CD4-positive, alpha-beta T cell treated with Interferon alpha-2 for 1 hour (primary cell): ENCODE results near the gene GCAT.
"Not testable (repeated sequence)": the region's sequence is repeated elsewhere in the genome, so short reads cannot be mapped to it uniquely, and the experiment has no call there.

Source experiments
- DNase-seq, 2 donors: peaks; one replicate each; pipeline ENCODE4 v3.0.0-alpha.2; 2020 to 2022

GCAT gene

GRCh38 chr22:37784829-37785495 is 22.8 kb upstream of the GCAT start:
- DNase-seq = no peak

- no peak for DNase-seq
Observed at GRCh38 chr22:37790234-37790633, 17.5 kb upstream of the GCAT start.

- DNase-seq = no peak
Observed at GRCh38 chr22:37792494-37792893, 15.2 kb upstream of the GCAT start.

GRCh38 chr22:37794376-37794775 is 13.4 kb upstream of the GCAT start:
- DNase-seq = no peak

GRCh38 chr22:37796079-37796478 is 11.7 kb upstream of the GCAT start:
- DNase-seq = no peak

- not testable (repeated sequence) for DNase-seq
Observed at GRCh38 chr22:37797259-37797658, 10.5 kb upstream of the GCAT start.

- DNase-seq = no peak
Observed at GRCh38 chr22:37797874-37798500, 9.7 kb upstream of the GCAT start.

GRCh38 chr22:37799979-37800378 is 7.8 kb upstream of the GCAT start:
- not testable (repeated sequence) for DNase-seq

GRCh38 chr22:37801946-37802309 is 5.8 kb upstream of the GCAT start:
- no peak for DNase-seq

- no peak for DNase-seq
Observed at GRCh38 chr22:37802310-37803194, 5.2 kb upstream of the GCAT start.

- DNase-seq = no peak
Observed at GRCh38 chr22:37803195-37803638, 4.5 kb upstream of the GCAT start.

GRCh38 chr22:37803639-37804351 is 3.9 kb upstream of the GCAT start:
- no peak for DNase-seq

- no peak for DNase-seq
Observed at GRCh38 chr22:37804352-37804880, 3.3 kb upstream of the GCAT start.

GRCh38 chr22:37804881-37805809 is 2.6 kb upstream of the GCAT start:
- DNase-seq = peak; percentile 66 to 80

- DNase-seq = no peak
Observed at GRCh38 chr22:37805810-37806277, 1.9 kb upstream of the GCAT start.

GRCh38 chr22:37806409-37807333 is 1.1 kb upstream of the GCAT start:
- DNase-seq = no peak

GRCh38 chr22:37808294-37808657 is 542 bp downstream of the GCAT start:
- no peak for DNase-seq

- no peak for DNase-seq
Observed at GRCh38 chr22:37809672-37810333, 2.1 kb downstream of the GCAT start.

- DNase-seq = no peak
Observed at GRCh38 chr22:37811867-37812266, 4.1 kb downstream of the GCAT start.
